ENCODE data around the gene TAF7.

The TAF7 gene, protein sequence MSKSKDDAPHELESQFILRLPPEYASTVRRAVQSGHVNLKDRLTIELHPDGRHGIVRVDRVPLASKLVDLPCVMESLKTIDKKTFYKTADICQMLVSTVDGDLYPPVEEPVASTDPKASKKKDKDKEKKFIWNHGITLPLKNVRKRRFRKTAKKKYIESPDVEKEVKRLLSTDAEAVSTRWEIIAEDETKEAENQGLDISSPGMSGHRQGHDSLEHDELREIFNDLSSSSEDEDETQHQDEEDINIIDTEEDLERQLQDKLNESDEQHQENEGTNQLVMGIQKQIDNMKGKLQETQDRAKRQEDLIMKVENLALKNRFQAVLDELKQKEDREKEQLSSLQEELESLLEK

GRCh38 chr5:141320225-141321169 is at the start of gene TAF7:
Gene TAF7, minus strand, starts transcription at chr5:141320784. Its CDS starts 740 bp downstream, at chr5:141320044.
- Histone ChIP-seq H3K27ac (peak within 1 kb of the TSS; percentile 97), H2AFZ (ENCODE audit: low read depth) (peak within 1 kb of the TSS; percentile 90), H3K79me2 (ENCODE audit: insufficient read depth, low read depth) (peaks cover 36% of the 10 kb centered on the region), H3K4me3 (IDR thresholded peaks at IDR 0.05; ENCODE audit: insufficient read depth, low read depth, low read length) (no peak within 1 kb of the TSS), H3K4me1 (ENCODE audit: low read depth, poor library complexity, severe bottlenecking) (no peaks in the 10 kb centered on the region), H3K27me3 (ENCODE audit: insufficient read depth, low read depth) (no peaks in the 10 kb centered on the region), H4K20me1 (ENCODE audit: insufficient read depth) (no peaks in the 10 kb centered on the region), H3K36me3 (ENCODE audit: insufficient read depth) (peaks cover 9% of the 10 kb centered on the region; the same call in 1 of the 2 replicates), H3K4me2 (peak within 1 kb of the TSS; percentile 54), H3K9ac (peak within 1 kb of the TSS; percentile 96)
- TF ChIP-seq CTCF (conservative IDR thresholded peaks at IDR 0.05; ENCODE audit: low read depth, low read length) = peak; percentile 90

GRCh38 chr5:141366016-141366896 is 45.7 kb upstream of the TAF7 start:
- no peaks in the 10 kb centered on the region for H3K27me3 ChIP-seq (ENCODE audit: insufficient read depth, low read depth)
- TF ChIP-seq CTCF (conservative IDR thresholded peaks at IDR 0.05; ENCODE audit: low read depth, low read length) = no peak

DNA sequence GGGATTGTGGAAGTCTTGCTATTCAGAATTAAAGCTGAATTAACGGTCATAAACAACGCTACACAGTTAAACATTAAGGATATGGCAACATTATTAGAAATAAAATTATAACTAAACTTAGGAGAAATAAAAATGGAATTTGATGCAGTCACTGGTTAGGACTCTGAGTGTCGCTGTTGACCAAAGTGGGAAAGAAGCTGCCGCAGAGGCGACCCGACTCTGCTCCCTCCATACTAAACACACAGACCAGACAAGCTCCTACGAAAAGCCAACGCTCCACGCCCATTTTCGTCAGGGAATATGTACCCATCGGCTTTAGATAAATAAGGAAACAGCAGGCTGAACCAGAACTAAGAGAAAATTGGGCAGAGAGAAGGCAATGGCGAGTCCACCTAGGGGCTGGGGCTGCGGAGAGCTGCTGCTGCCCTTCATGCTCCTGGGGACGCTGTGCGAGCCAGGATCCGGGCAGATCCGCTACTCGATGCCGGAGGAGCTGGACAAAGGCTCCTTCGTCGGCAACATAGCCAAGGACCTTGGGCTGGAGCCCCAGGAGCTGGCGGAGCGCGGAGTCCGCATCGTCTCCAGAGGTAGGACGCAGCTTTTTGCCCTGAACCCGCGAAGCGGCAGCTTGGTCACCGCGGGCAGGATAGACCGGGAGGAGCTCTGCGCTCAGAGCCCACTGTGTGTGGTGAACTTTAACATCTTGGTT is 43.5 kb upstream of the TAF7 start, which contains the start of gene PCDHGA5:
PCDHGA5 (plus strand) TSS at position 211 of the 709 bp plus-strand sequence; CDS start at position 380, 169 bp downstream.
- Histone ChIP-seq H3K27ac (no peak within 1 kb of the TSS), H3K27me3 (ENCODE audit: insufficient read depth, low read depth) (no peaks in the 10 kb centered on the region), H3K4me1 (ENCODE audit: low read depth, poor library complexity, severe bottlenecking) (no peaks in the 10 kb centered on the region), H3K79me2 (ENCODE audit: insufficient read depth, low read depth) (no peaks in the 10 kb centered on the region), H3K4me2 (no peak within 1 kb of the TSS), H3K36me3 (ENCODE audit: insufficient read depth) (no peaks in the 10 kb centered on the region), H3K9ac (no peak within 1 kb of the TSS), H4K20me1 (ENCODE audit: insufficient read depth) (no peaks in the 10 kb centered on the region), H3K4me3 (IDR thresholded peaks at IDR 0.05; ENCODE audit: insufficient read depth, low read depth, low read length) (no peak within 1 kb of the TSS), H2AFZ (ENCODE audit: low read depth) (no peak within 1 kb of the TSS)
- TF ChIP-seq CTCF (conservative IDR thresholded peaks at IDR 0.05; ENCODE audit: low read depth, low read length) = no peak

More at GRCh38 chr5:141366016-141366896, 45.7 kb upstream of the TAF7 start:
- H3K4me3 ChIP-seq (IDR thresholded peaks at IDR 0.05; ENCODE audit: insufficient read depth, low read depth, low read length) = no peak overlapping the region
- no peak overlapping the region for H3K4me2 ChIP-seq
- H3K36me3 ChIP-seq (ENCODE audit: insufficient read depth) = no peaks in the 10 kb centered on the region
- no peaks in the 10 kb centered on the region for H3K79me2 ChIP-seq (ENCODE audit: insufficient read depth, low read depth)
- no peak overlapping the region for H3K9ac ChIP-seq
- H3K27ac ChIP-seq = no peak overlapping the region
- no peaks in the 10 kb centered on the region for H4K20me1 ChIP-seq (ENCODE audit: insufficient read depth)
- H2AFZ ChIP-seq (ENCODE audit: low read depth) = no peak overlapping the region
- no peaks in the 10 kb centered on the region for H3K4me1 ChIP-seq (ENCODE audit: low read depth, poor library complexity, severe bottlenecking)

Data from KMS-11 (cell line).